NT2/D1 (cell line): ENCODE data around the gene GNG4.
A peak's percentile ranks its signal among the peaks of the same experiment; 100 is the strongest.
"Not testable (repeated sequence)": the region's sequence is repeated elsewhere in the genome, so short reads cannot be mapped to it uniquely, and the experiment has no call there.

Experiments used
- DNase-seq: peaks from one replicate; pipeline ENCODE4 v3.0.0-alpha.2; 2011; ENCODE audit warnings: low read depth, low spot score
- H3K27me3 ChIP-seq: 2 replicates; pipeline ENCODE4 v1.6.0; 2011; ENCODE audit warnings: mild to moderate bottlenecking; ENCODE audit not compliant: insufficient read length, insufficient read depth
- H3K36me3 ChIP-seq: 2 replicates; pipeline ENCODE4 v1.6.1; 2011; ENCODE audit warnings: mild to moderate bottlenecking, low read length, mixed read lengths; ENCODE audit not compliant: insufficient read depth, insufficient read length
- H3K4me1 ChIP-seq: 2 replicates; pipeline ENCODE4 v1.5.1; 2011; ENCODE audit not compliant: insufficient read depth, insufficient read length
- H3K4me3 ChIP-seq: 2 replicates; pipeline ENCODE4 v1.5.1; 2011; ENCODE audit warnings: low read depth; ENCODE audit not compliant: insufficient read length
- H3K9ac ChIP-seq: 2 replicates; pipeline ENCODE4 v1.6.0; 2011; ENCODE audit warnings: low read depth; ENCODE audit not compliant: insufficient read length
- H3K9me3 ChIP-seq: 2 replicates; pipeline ENCODE4 v1.5.1; 2011; ENCODE audit warnings: mild to moderate bottlenecking, low read length; ENCODE audit not compliant: insufficient read depth
- SUZ12 ChIP-seq: IDR thresholded peaks from 2 replicates; pipeline ENCODE4 v1.6.1; 2011; ENCODE audit not compliant: insufficient read length, insufficient read depth; ENCODE audit errors: extremely low read depth
- YY1 ChIP-seq: IDR thresholded peaks from 2 replicates; pipeline ENCODE4 v1.6.1; 2011; ENCODE audit not compliant: insufficient read length, insufficient read depth
- ZNF274 ChIP-seq: IDR thresholded peaks from 2 replicates; pipeline ENCODE4 v1.6.1; 2011; ENCODE audit warnings: mild to moderate bottlenecking, low read depth, low read length

The GNG4 gene

GRCh38 chr1:235642943-235643371 is 6.6 kb downstream of the GNG4 start:
- Histone ChIP-seq H3K9me3 (no peaks in the 10 kb centered on the region), H3K27me3 (peaks cover 16% of the 10 kb centered on the region), H3K4me3 (no peak overlapping the region), H3K9ac (peak overlapping the region; percentile 23), H3K4me1 (peaks cover 28% of the 10 kb centered on the region), H3K36me3 (no peaks in the 10 kb centered on the region)
- DNase-seq: no peak
- no peak for TF ChIP-seq ZNF274
- no peak for TF ChIP-seq SUZ12
- TF ChIP-seq YY1: no peak

- Histone ChIP-seq H3K9ac (peak overlapping the region; percentile 68), H3K4me1 (peaks cover 28% of the 10 kb centered on the region), H3K27me3 (peaks cover 9% of the 10 kb centered on the region), H3K36me3 (no peaks in the 10 kb centered on the region), H3K9me3 (no peaks in the 10 kb centered on the region), H3K4me3 (peak overlapping the region; percentile 36)
- TF ChIP-seq YY1 (no peak), ZNF274 (no peak), SUZ12 (no peak)
- no peak for DNase-seq
Observed at GRCh38 chr1:235642011-235642942, 7.3 kb downstream of the GNG4 start.

- no peaks in the 10 kb centered on the region for H3K9me3 ChIP-seq
- DNase-seq: no peak
- no peaks in the 10 kb centered on the region for H3K36me3 ChIP-seq
- H3K9ac ChIP-seq: no peak overlapping the region
- TF ChIP-seq ZNF274 (no peak), YY1 (no peak), SUZ12 (no peak)
- no peak overlapping the region for H3K4me3 ChIP-seq
- H3K27me3 ChIP-seq: no peaks in the 10 kb centered on the region
- peaks cover 28% of the 10 kb centered on the region for H3K4me1 ChIP-seq
Observed at GRCh38 chr1:235640580-235640979, 9.0 kb downstream of the GNG4 start.

- Histone ChIP-seq H3K36me3 (no peaks in the 10 kb centered on the region), H3K4me1 (peaks cover 22% of the 10 kb centered on the region), H3K4me3 (no peak overlapping the region), H3K9ac (no peak overlapping the region), H3K27me3 (no peaks in the 10 kb centered on the region), H3K9me3 (no peaks in the 10 kb centered on the region)
- no peak for DNase-seq
- TF ChIP-seq ZNF274 (no peak), YY1 (no peak)
Observed at GRCh38 chr1:235639226-235640205, 10.1 kb downstream of the GNG4 start.

- not testable (repeated sequence) for H3K4me3 ChIP-seq, H3K36me3 ChIP-seq, H3K9me3 ChIP-seq, H3K27me3 ChIP-seq, DNase-seq, H3K9ac ChIP-seq
- H3K4me1 ChIP-seq: peaks cover 14% of the 10 kb centered on the region
Observed at GRCh38 chr1:235638612-235639011, 11.0 kb downstream of the GNG4 start.

GRCh38 chr1:235637756-235638534 is 11.6 kb downstream of the GNG4 start:
- Histone ChIP-seq H3K4me1 (peaks cover 15% of the 10 kb centered on the region), H3K9me3 (no peaks in the 10 kb centered on the region), H3K9ac (no peak overlapping the region), H3K4me3 (no peak overlapping the region), H3K27me3 (no peaks in the 10 kb centered on the region), H3K36me3 (no peaks in the 10 kb centered on the region)
- TF ChIP-seq YY1 (no peak), ZNF274 (no peak), SUZ12 (no peak)
- no peak for DNase-seq
